Dermis lymphatic vessel endothelial cell (primary cell): ENCODE data around the gene SGPP1. TPM values are rescaled to one million over a fixed set of nuclear protein-coding genes. Genes with fewer than 3 reads are reported as not detected.

Experiments
- total RNA-seq: library from RNA; depleted of rRNA; stranded (reverse); fragments of >200 nt; gene quantifications from 2 replicates; pipeline ENCODE4 v1.2.1, GENCODE V29; 2014

SGPP1 gene, protein sequence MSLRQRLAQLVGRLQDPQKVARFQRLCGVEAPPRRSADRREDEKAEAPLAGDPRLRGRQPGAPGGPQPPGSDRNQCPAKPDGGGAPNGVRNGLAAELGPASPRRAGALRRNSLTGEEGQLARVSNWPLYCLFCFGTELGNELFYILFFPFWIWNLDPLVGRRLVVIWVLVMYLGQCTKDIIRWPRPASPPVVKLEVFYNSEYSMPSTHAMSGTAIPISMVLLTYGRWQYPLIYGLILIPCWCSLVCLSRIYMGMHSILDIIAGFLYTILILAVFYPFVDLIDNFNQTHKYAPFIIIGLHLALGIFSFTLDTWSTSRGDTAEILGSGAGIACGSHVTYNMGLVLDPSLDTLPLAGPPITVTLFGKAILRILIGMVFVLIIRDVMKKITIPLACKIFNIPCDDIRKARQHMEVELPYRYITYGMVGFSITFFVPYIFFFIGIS
- total RNA-seq = 10.5 and 11.4 TPM in 2 replicates

DNA sequence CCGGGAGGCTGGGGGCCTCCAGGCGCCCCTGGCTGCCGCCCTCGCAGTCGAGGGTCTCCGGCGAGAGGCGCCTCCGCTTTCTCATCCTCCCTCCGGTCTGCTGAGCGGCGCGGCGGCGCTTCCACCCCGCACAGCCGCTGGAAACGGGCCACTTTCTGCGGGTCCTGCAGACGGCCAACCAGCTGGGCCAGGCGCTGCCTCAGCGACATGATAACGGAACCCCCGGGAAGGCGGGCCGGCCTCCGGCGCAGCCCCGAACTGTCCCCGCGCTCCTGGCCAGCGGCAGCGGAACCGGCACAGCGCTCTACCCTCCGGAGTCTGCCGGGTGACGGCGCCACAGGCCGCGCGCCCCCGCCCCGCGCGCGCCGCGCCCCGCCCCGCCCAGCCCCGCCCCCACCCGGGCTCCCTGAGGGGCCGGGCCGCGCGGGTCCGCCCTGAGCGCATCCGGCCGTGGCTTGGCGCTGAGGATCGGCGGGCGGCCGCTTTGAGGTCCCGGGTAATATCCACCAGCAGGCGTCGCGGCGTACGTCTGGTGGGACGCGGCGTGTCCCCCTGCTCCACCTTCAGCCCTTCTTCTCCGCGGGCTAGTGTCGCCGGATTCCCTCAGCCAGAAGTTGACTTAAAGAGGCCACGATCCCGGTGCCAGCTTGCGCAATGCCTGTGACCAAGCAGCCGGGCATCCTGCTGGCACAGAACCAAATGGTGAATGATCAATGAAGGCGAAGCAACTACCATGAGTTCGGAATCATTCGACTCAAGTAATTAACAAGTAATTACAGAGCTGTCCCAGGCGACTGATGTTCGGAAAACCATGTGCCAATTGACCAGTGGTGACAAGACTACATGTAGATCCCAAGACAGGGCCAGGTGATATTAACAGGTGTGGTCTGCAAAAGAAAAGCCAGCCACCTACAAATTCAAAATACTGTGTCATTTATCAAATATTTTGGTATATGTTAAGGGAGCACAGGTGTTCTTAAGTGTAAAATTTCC lies at the start of gene SGPP1:
Gene SGPP1, minus strand, starts transcription at position 330 of the 993 bp plus-strand sequence. Its CDS starts 121 bp downstream, at position 209.

DNA sequence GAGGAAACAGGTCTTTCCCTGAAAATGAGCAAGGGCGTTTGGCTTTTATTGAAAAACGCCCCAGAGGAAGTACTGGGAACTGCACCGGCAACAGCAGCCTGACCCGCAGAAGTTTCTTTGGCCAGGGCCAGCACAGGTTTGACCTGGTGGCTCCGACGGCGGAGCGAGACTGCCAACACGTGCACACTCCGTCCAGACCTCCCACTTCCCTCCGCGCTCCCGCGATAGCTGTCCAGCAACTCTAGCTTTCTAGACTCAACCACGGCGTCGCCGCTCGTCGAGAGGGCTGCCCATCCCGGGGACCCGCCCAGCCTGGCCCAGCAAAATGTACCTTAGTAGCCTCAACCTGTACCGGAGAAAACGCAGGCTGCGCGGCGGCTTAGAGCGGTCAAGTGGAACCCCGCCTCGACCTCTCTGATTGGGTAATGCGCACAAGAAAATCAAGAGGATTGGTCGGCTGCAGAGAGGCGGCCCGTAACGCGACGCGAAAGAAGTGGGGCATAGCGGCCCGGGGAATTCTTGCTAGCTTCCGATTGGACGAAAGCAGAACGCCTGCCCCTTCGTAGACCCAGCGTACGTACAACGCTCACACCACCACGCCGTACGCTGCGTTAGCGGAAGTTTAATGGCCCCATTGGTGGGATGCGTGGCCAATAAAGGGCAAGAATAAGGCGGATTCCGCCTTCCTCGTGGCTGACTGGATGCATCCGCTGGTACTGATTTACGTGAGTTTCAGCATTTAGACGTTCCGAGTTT lies 86.2 kb downstream of the SGPP1 start, which contains the start of gene WDR89:
Gene WDR89, minus strand, starts transcription at position 399 of the 756 bp plus-strand sequence. CDS start 41,929 bp downstream, outside the sequence.

Other genes starting within 250 kb of the SGPP1 start
- 10.2 and 11.9 TPM in 2 replicates for gene PPP2R5E, start 184.7 kb downstream of the SGPP1 start, total RNA-seq
- 10.3 and 16.2 TPM in 2 replicates for gene WDR89, start 86.2 kb downstream of the SGPP1 start, total RNA-seq
- 66.4 and 76.9 TPM in 2 replicates for gene SYNE2, start 124.9 kb upstream of the SGPP1 start, total RNA-seq